IPS-NIHi7 (cell line): ENCODE results near the gene GPBP1.
A peak's percentile ranks its signal among the peaks of the same experiment; 100 is the strongest.
"Not testable (repeated sequence)": the region's sequence is repeated elsewhere in the genome, so short reads cannot be mapped to it uniquely, and the experiment has no call there.

Experiments used
- DNase-seq: peaks from one replicate; pipeline ENCODE4 v3.0.0; 2012; ENCODE audit warnings: mixed read lengths; ENCODE audit errors: extremely low spot score

Gene GPBP1, protein sequence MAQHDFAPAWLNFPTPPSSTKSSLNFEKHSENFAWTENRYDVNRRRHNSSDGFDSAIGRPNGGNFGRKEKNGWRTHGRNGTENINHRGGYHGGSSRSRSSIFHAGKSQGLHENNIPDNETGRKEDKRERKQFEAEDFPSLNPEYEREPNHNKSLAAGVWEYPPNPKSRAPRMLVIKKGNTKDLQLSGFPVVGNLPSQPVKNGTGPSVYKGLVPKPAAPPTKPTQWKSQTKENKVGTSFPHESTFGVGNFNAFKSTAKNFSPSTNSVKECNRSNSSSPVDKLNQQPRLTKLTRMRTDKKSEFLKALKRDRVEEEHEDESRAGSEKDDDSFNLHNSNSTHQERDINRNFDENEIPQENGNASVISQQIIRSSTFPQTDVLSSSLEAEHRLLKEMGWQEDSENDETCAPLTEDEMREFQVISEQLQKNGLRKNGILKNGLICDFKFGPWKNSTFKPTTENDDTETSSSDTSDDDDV

DNA sequence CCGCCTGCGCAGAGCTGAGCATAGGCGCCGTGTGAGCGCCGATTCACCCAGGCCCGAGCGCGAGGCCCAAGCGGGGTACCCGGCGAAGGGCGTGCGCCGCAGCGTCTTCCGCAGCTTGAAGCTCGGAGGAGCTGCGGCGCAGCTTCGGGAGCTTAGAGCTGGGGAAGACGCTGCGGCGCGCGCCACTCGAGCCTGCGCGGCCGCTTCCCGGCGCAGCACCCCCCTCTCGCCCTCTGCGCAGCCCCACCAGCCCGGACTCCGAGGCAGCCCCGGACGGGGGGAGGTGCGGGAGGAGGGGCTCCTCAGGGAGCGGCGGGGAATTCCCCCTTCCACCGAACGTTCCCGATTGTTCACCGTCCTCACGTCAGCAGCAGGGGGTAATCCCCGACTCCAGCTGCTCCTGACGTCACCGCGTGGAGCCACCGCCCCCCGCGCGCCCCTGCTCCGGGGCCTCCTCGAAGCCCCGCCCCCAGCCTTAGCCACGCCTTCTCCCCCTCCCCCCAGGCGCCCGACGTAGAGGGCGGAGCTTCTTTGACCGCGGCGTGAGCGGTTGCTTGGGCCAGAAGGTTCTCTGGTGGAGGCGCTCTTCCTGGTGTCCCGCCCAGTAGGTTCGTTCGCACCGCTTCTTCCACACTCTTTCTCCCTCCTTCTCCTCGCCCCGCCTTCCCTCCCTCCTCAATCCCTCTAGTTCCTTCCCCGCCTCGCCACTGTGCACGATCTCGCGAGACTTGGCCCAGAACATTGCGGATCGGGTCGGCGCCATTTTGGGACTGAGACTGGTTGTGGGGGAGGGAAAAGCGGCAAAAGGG lies at the start of gene GPBP1:
TSS of gene GPBP1 (plus strand) at position 741 of the 809 bp plus-strand sequence. CDS start 40,072 bp downstream, outside the sequence.
- DNase-seq = peak; percentile 93

- no peak for DNase-seq
Observed at GRCh38 chr5:57128325-57128724, 45.5 kb upstream of the GPBP1 start.

DNA sequence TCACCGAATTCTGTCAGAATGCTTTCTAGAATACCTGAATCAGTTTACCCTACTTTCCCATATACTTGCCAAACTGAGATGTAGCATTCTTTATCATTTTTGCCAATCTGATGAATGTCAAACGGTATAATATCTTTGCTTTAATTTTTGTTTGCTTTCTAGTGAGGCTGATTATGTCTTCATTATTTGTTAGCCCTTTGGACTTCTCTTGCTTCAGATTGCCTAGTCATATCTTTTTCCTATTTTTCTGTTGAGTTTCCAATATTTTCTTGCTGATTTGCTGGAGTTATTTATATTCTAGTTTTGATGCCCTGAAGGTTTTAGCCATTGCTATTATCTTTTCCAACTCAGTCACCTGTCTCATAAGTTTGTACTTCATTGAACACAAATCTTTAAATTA lies 40.3 kb upstream of the GPBP1 start:
- DNase-seq = no peak

DNA sequence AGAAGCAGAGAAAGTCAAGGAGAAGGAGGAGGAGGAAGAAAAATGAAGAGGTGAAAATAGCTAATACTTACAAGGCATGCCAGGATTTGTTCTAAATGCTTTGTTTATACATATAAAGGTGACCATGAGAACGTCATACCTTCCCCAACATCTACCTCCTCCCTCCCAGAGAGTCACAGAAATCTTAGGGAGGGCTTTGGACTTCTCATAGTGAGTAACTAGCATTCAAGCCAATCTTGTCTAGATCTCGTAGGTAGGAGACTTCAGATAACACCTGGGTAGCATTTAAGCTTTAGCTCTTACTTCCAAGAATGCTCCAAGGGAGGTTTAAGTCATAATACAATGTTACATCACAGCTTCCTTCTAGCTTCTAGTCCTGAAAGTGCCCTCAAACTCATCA lies 36.5 kb upstream of the GPBP1 start:
- no peak for DNase-seq

GRCh38 chr5:57152316-57152715 lies 21.5 kb upstream of the GPBP1 start:
- DNase-seq = no peak

GRCh38 chr5:57155033-57155432 lies 18.8 kb upstream of the GPBP1 start:
- DNase-seq = no peak

DNA sequence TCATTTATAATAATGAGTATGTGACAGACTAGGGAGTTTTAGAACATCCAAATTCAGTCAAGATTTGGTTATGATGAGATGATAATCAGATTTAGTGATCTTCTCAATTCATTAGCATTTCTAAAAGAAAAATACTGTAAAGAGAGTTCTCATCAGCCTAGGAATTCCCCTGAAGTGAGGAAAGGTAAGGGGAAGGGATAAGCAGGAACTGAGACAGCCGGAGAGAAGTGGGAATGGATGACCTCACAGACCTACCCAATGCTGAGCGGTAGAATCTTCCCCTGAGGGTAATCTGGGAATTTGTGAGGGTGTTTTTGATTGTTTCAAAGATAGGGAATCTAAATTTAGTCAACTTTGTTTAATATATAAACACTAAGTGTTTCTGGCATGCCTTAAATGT lies 16.7 kb upstream of the GPBP1 start:
- DNase-seq = no peak

DNA sequence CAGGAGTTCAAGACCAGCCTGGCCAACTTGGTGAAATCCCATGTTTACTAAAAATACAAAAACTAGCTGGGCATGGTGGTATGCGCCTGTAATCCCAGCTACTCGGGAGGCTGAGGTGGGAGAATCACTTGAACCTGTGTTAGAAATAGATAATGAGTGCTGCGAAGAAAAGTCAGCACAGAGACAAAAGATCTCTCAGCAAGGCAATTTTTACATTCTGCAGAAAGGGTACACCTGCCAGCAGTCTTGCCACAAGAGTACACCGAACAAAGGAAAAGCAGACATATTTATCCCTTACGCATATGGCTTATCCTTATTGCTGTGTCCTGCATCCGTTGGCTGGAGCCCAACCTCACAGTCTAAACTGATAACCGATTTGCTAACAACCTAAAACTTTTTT lies 16.2 kb upstream of the GPBP1 start:
- DNase-seq = no peak

GRCh38 chr5:57163553-57164006 lies 10.3 kb upstream of the GPBP1 start:
- DNase-seq = no peak

- DNase-seq = no peak
Observed at GRCh38 chr5:57164124-57164523, 9.7 kb upstream of the GPBP1 start.

- DNase-seq = not testable (repeated sequence)
Observed at GRCh38 chr5:57165171-57165570, 8.7 kb upstream of the GPBP1 start.

DNA sequence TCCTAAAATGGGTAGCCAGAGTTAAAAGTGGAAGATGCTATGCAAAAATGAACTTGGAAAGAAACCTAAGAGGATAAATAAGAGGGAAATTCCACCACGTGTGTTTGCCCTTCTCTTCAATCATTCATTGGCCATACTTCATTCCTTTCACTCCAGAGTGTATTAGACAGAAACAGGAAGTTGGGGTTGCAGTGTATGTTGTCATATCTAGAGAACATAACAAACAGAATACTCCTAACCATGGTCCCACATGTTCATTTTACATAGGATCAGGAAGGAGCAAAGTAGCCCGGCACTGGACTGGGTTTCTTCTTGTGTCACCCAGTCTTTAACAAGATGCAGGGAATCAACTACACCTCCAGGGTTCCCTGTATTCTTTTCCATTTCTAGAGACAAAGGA lies 7.6 kb upstream of the GPBP1 start:
- DNase-seq = no peak

GRCh38 chr5:57167201-57167600 lies 6.7 kb upstream of the GPBP1 start:
- DNase-seq = no peak

- not testable (repeated sequence) for DNase-seq
Observed at GRCh38 chr5:57170116-57170515, 3.7 kb upstream of the GPBP1 start.

- no peak for DNase-seq
Observed at GRCh38 chr5:57171816-57172465, 1.9 kb upstream of the GPBP1 start.

DNA sequence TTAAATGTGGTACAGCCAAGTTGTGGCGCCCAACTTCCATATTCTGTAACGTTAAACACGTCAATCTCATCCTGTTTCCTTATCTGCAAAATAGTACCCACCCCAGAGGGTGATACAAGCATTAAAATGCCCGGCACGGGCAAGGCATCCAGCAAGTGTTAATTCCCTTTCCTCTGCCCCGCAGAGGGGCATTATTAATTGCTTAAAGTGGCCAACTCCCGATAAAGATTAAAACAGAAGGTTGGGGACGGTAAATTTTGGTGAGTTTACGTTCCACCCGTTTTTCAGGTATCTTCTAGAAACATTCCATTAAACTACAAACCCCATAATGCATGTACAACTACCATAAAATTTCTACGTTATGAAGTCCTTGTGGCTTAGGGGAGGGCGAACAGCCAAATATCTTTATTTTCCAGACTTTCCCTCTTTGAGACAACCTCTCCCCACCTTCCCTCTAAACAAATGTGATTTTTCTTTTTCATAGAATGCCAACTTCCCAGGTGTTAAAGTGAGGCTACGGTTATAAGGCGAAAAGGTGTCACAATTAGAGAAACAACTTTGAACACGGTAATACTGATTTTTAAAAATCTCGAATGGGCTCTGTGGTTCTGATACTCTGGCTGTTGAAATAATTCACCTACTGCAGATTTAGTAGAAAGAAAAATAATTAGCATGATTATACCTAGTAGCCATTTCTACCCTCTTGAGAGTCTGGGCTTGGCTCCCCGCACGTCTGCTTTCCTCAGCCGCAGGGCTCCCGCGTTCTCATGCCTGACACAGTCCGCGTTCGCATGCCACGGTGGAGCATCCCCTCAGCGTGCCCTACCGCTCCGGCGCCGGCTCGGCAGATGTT lies 1.2 kb upstream of the GPBP1 start:
- no peak for DNase-seq

- DNase-seq = peak; percentile 37
Observed at GRCh38 chr5:57174128-57174889, 450 bp downstream of the GPBP1 start.

GRCh38 chr5:57174890-57175510 lies 1.1 kb downstream of the GPBP1 start:
- DNase-seq = no peak

DNA sequence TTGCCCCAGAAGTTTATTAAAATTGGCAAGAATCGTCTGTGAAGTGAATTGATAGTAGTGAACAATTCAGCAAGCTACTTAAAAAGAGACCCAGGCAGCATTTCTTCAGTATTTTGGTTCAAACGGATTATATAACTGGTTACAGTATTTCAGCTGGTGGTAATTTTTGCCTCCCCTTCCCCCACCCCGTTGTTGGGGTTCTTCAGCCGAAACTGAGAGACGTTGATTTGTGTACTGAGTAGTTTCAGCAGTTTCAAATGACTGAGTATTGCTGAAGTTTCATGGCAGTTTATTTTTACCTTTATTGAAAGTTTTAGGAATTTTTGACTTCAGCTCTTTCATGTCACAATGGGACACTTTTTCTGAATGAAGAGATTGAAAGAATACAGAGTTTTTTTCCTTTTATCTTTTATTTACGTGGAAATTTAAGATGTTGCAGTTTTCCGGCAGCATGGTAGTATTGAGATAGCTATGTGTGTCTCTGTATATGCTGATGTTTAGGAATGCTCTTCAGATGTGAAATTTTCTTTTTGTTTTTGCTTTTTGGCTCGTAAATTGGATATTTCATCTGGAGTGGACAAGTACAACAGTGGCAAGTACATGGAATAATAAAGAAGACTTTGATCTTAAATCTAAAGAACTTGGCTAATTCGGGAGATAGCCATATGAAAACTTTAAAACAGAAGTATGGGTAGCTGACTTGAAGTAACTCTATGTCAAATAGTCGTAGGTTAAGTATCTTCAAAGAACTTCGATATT lies 1.9 kb downstream of the GPBP1 start:
- no peak for DNase-seq
